HEK293 (cell line): Measurements from ENCODE around the gene COPS4.

Source experiments
- FEZF1 ChIP-seq: fragments of 450-650 bp; formaldehyde crosslinking; IDR thresholded peaks from 2 replicates; pipeline ENCODE4 v1.5.1; 2016; ENCODE audit warnings: missing biosample characterization, missing genetic modification characterization
- GFI1B ChIP-seq: fragments of 450-650 bp; formaldehyde crosslinking; IDR thresholded peaks from 2 replicates; pipeline ENCODE4 v1.5.1; 2016; ENCODE audit warnings: missing biosample characterization, missing genetic modification characterization
- GLI2 ChIP-seq: fragments of 450-650 bp; formaldehyde crosslinking; IDR thresholded peaks from 2 replicates; pipeline ENCODE4; 2017; ENCODE audit warnings: missing biosample characterization, missing genetic modification characterization, low read depth, borderline replicate concordance
- GLIS2 ChIP-seq: fragments of 450-650 bp; formaldehyde crosslinking; IDR thresholded peaks from 2 replicates; pipeline ENCODE4 v1.5.1; 2016; ENCODE audit warnings: missing biosample characterization, missing genetic modification characterization
- YY2 ChIP-seq: fragments of 450-650 bp; formaldehyde crosslinking; IDR thresholded peaks from 2 replicates; pipeline ENCODE4 v1.5.1; 2016; ENCODE audit warnings: missing biosample characterization, missing genetic modification characterization
- ZBTB48 ChIP-seq: fragments of 450-650 bp; formaldehyde crosslinking; IDR thresholded peaks from 2 replicates; pipeline ENCODE4 v1.5.1; 2016; ENCODE audit warnings: missing biosample characterization, missing genetic modification characterization
- ZBTB8A ChIP-seq: fragments of 450-650 bp; formaldehyde crosslinking; IDR thresholded peaks from 2 replicates; pipeline ENCODE4 v1.5.1; 2016; ENCODE audit warnings: missing biosample characterization, missing genetic modification characterization
- ZNF157 ChIP-seq: fragments of 450-650 bp; formaldehyde crosslinking; IDR thresholded peaks from 2 replicates; pipeline ENCODE4 v1.5.1; 2016; ENCODE audit warnings: missing biosample characterization, missing genetic modification characterization
- ZNF16 ChIP-seq: fragments of 450-650 bp; formaldehyde crosslinking; IDR thresholded peaks from 2 replicates; pipeline ENCODE4 v1.5.1; 2016; ENCODE audit warnings: low read depth, missing biosample characterization, missing genetic modification characterization
- ZNF2 ChIP-seq: fragments of 450-650 bp; formaldehyde crosslinking; IDR thresholded peaks from 2 replicates; pipeline ENCODE4 v1.5.1; 2016; ENCODE audit warnings: missing biosample characterization, missing genetic modification characterization
- ZNF211 ChIP-seq: fragments of 450-650 bp; formaldehyde crosslinking; IDR thresholded peaks from 2 replicates; pipeline ENCODE4 v1.5.1; 2016; ENCODE audit warnings: low read depth, missing biosample characterization, missing genetic modification characterization
- ZNF24 ChIP-seq: fragments of 450-650 bp; formaldehyde crosslinking; IDR thresholded peaks from 2 replicates; pipeline ENCODE4 v1.5.1; 2016; ENCODE audit warnings: missing biosample characterization, missing genetic modification characterization
- ZNF544 ChIP-seq: fragments of 450-650 bp; formaldehyde crosslinking; IDR thresholded peaks from 2 replicates; pipeline ENCODE4 v1.5.0; 2017; ENCODE audit warnings: missing biosample characterization, missing genetic modification characterization
- ZNF549 ChIP-seq: fragments of 450-650 bp; IDR thresholded peaks from 2 replicates; pipeline ENCODE4 v1.5.1; 2018; ENCODE audit warnings: missing biosample characterization, missing genetic modification characterization, mild to moderate bottlenecking, inconsistent platforms, moderate library complexity
- ZNF555 ChIP-seq: fragments of 450-650 bp; formaldehyde crosslinking; conservative IDR thresholded peaks from 2 replicates; pipeline ENCODE4 v1.5.1; 2017; ENCODE audit warnings: missing biosample characterization, mild to moderate bottlenecking, missing genetic modification characterization, inconsistent platforms
- ZNF558 ChIP-seq: fragments of 450-650 bp; formaldehyde crosslinking; IDR thresholded peaks from 2 replicates; pipeline ENCODE4 v1.5.1; 2016; ENCODE audit warnings: missing biosample characterization, missing genetic modification characterization
- ZNF561 ChIP-seq: fragments of 450-650 bp; IDR thresholded peaks from 2 replicates; pipeline ENCODE4 v1.5.1; 2018; ENCODE audit warnings: missing biosample characterization, missing genetic modification characterization, borderline replicate concordance
- ZNF624 ChIP-seq: fragments of 450-650 bp; formaldehyde crosslinking; IDR thresholded peaks from 2 replicates; pipeline ENCODE4 v1.5.1; 2017; ENCODE audit warnings: missing biosample characterization, missing genetic modification characterization
- ZNF747 ChIP-seq: fragments of 450-650 bp; formaldehyde crosslinking; IDR thresholded peaks from 2 replicates; pipeline ENCODE4 v1.5.1; 2016; ENCODE audit warnings: missing biosample characterization, missing genetic modification characterization
- ZNF776 ChIP-seq: fragments of 450-650 bp; formaldehyde crosslinking; IDR thresholded peaks from 2 replicates; pipeline ENCODE4 v1.5.0; 2017; ENCODE audit warnings: missing biosample characterization, missing genetic modification characterization, borderline replicate concordance
- ZSCAN30 ChIP-seq: fragments of 450-650 bp; IDR thresholded peaks from 2 replicates; pipeline ENCODE4 v1.5.1; 2018; ENCODE audit warnings: missing biosample characterization, mild to moderate bottlenecking, missing genetic modification characterization, moderate library complexity
- TF ChIP-seq, protein P1 (sequence below): fragments of 450-650 bp; formaldehyde crosslinking; IDR thresholded peaks from 2 replicates; pipeline ENCODE4 v1.5.0; 2017; ENCODE audit warnings: missing biosample characterization, missing genetic modification characterization, borderline replicate concordance
- TF ChIP-seq, protein P2 (sequence below): fragments of 450-650 bp; formaldehyde crosslinking; IDR thresholded peaks from 2 replicates; pipeline ENCODE4 v1.5.1; 2016; ENCODE audit warnings: missing biosample characterization, missing genetic modification characterization
- TF ChIP-seq, protein P3 (sequence below): fragments of 450-650 bp; formaldehyde crosslinking; IDR thresholded peaks from 2 replicates; pipeline ENCODE4 v1.5.1; 2017; ENCODE audit warnings: missing biosample characterization, mild to moderate bottlenecking, missing genetic modification characterization, moderate library complexity
- TF ChIP-seq, protein P4 (sequence below): fragments of 450-650 bp; formaldehyde crosslinking; IDR thresholded peaks from 2 replicates; pipeline ENCODE4 v1.5.1; 2017; ENCODE audit warnings: missing biosample characterization, missing genetic modification characterization
- TF ChIP-seq, protein P5 (sequence below): fragments of 450-650 bp; formaldehyde crosslinking; IDR thresholded peaks from 2 replicates; pipeline ENCODE4 v1.5.1; 2016; ENCODE audit warnings: missing biosample characterization, missing genetic modification characterization
- TF ChIP-seq, protein P6 (sequence below): fragments of 450-650 bp; formaldehyde crosslinking; IDR thresholded peaks from 2 replicates; pipeline ENCODE4 v1.5.1; 2016; ENCODE audit warnings: missing biosample characterization, missing genetic modification characterization
- TF ChIP-seq, protein P7 (sequence below): fragments of 450-650 bp; formaldehyde crosslinking; IDR thresholded peaks from 2 replicates; pipeline ENCODE4 v1.5.1; 2017; ENCODE audit warnings: missing biosample characterization, missing genetic modification characterization

COPS4 gene

DNA sequence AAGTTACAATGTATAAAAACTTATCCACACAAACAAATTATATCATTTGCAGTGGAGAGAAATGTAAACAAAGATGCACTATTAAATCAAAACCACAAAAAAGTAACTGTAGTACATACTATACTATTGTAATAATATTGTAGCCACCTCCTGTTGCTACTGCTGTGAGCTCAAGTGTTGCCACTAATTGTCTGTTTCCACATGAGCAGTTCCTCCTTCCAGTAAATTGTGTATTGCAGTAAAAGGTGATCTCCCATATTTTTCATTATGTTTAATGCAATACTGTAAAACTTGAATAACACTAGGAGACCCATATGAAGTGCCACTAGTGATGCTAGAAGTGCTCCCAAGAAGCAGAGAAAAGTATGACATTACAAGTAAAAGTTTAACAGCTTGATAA lies 36.1 kb upstream of the COPS4 start (continued):
- TF ChIP-seq, protein P1, sequence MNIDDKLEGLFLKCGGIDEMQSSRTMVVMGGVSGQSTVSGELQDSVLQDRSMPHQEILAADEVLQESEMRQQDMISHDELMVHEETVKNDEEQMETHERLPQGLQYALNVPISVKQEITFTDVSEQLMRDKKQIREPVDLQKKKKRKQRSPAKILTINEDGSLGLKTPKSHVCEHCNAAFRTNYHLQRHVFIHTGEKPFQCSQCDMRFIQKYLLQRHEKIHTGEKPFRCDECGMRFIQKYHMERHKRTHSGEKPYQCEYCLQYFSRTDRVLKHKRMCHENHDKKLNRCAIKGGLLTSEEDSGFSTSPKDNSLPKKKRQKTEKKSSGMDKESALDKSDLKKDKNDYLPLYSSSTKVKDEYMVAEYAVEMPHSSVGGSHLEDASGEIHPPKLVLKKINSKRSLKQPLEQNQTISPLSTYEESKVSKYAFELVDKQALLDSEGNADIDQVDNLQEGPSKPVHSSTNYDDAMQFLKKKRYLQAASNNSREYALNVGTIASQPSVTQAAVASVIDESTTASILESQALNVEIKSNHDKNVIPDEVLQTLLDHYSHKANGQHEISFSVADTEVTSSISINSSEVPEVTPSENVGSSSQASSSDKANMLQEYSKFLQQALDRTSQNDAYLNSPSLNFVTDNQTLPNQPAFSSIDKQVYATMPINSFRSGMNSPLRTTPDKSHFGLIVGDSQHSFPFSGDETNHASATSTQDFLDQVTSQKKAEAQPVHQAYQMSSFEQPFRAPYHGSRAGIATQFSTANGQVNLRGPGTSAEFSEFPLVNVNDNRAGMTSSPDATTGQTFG (tag by site-specific recombination) = no peak
- TF ChIP-seq, protein P2, sequence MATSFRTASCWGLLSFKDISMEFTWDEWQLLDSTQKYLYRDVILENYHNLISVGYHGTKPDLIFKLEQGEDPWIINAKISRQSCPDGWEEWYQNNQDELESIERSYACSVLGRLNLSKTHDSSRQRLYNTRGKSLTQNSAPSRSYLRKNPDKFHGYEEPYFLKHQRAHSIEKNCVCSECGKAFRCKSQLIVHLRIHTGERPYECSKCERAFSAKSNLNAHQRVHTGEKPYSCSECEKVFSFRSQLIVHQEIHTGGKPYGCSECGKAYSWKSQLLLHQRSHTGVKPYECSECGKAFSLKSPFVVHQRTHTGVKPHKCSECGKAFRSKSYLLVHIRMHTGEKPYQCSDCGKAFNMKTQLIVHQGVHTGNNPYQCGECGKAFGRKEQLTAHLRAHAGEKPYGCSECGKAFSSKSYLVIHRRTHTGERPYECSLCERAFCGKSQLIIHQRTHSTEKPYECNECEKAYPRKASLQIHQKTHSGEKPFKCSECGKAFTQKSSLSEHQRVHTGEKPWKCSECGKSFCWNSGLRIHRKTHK (tag by site-specific recombination) = no peak
- TF ChIP-seq GFI1B (no peak), ZNF624 (tag by site-specific recombination) (no peak), ZNF544 (tag by site-specific recombination) (no peak), ZNF776 (tag by site-specific recombination) (no peak), GLIS2 (tag by site-specific recombination) (no peak), ZNF24 (no peak), ZNF561 (tag by site-specific recombination) (0 out of 2 replicates have a peak, but pooled peaks have one; percentile 66), ZSCAN30 (no peak), YY2 (tag by site-specific recombination) (no peak), ZNF157 (tag by site-specific recombination) (no peak), ZNF549 (no peak), ZNF558 (no peak), ZBTB48 (tag by site-specific recombination) (no peak), GLI2 (tag by site-specific recombination) (0 out of 2 replicates have a peak, but pooled peaks have one; percentile 49), ZNF2 (tag by site-specific recombination) (no peak), ZNF747 (tag by site-specific recombination) (no peak), ZNF16 (tag by site-specific recombination) (no peak), ZNF211 (tag by site-specific recombination) (no peak), ZNF555 (tag by site-specific recombination) (no peak), FEZF1 (tag by site-specific recombination) (peak; percentile 40; the same call in 1 of the 2 replicates), ZBTB8A (tag by site-specific recombination) (0 out of 2 replicates have a peak, but pooled peaks have one; percentile 19)
- TF ChIP-seq, protein P3, sequence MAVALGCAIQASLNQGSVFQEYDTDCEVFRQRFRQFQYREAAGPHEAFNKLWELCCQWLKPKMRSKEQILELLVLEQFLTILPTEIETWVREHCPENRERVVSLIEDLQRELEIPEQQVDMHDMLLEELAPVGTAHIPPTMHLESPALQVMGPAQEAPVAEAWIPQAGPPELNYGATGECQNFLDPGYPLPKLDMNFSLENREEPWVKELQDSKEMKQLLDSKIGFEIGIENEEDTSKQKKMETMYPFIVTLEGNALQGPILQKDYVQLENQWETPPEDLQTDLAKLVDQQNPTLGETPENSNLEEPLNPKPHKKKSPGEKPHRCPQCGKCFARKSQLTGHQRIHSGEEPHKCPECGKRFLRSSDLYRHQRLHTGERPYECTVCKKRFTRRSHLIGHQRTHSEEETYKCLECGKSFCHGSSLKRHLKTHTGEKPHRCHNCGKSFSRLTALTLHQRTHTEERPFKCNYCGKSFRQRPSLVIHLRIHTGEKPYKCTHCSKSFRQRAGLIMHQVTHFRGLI (tag by site-specific recombination) = no peak
- TF ChIP-seq, protein P4, sequence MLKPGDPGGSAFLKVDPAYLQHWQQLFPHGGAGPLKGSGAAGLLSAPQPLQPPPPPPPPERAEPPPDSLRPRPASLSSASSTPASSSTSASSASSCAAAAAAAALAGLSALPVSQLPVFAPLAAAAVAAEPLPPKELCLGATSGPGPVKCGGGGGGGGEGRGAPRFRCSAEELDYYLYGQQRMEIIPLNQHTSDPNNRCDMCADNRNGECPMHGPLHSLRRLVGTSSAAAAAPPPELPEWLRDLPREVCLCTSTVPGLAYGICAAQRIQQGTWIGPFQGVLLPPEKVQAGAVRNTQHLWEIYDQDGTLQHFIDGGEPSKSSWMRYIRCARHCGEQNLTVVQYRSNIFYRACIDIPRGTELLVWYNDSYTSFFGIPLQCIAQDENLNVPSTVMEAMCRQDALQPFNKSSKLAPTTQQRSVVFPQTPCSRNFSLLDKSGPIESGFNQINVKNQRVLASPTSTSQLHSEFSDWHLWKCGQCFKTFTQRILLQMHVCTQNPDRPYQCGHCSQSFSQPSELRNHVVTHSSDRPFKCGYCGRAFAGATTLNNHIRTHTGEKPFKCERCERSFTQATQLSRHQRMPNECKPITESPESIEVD (tag by site-specific recombination) = peak; percentile 99
- TF ChIP-seq, protein P5, sequence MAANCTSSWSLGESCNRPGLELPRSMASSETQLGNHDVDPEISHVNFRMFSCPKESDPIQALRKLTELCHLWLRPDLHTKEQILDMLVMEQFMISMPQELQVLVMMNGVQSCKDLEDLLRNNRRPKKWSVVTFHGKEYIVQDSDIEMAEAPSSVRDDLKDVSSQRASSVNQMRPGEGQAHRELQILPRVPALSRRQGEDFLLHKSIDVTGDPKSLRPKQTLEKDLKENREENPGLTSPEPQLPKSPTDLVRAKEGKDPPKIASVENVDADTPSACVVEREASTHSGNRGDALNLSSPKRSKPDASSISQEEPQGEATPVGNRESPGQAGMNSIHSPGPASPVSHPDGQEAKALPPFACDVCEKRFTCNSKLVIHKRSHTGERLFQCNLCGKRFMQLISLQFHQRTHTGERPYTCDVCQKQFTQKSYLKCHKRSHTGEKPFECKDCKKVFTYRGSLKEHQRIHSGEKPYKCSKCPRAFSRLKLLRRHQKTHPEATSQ (tag by site-specific recombination) = no peak
- TF ChIP-seq, protein P6, sequence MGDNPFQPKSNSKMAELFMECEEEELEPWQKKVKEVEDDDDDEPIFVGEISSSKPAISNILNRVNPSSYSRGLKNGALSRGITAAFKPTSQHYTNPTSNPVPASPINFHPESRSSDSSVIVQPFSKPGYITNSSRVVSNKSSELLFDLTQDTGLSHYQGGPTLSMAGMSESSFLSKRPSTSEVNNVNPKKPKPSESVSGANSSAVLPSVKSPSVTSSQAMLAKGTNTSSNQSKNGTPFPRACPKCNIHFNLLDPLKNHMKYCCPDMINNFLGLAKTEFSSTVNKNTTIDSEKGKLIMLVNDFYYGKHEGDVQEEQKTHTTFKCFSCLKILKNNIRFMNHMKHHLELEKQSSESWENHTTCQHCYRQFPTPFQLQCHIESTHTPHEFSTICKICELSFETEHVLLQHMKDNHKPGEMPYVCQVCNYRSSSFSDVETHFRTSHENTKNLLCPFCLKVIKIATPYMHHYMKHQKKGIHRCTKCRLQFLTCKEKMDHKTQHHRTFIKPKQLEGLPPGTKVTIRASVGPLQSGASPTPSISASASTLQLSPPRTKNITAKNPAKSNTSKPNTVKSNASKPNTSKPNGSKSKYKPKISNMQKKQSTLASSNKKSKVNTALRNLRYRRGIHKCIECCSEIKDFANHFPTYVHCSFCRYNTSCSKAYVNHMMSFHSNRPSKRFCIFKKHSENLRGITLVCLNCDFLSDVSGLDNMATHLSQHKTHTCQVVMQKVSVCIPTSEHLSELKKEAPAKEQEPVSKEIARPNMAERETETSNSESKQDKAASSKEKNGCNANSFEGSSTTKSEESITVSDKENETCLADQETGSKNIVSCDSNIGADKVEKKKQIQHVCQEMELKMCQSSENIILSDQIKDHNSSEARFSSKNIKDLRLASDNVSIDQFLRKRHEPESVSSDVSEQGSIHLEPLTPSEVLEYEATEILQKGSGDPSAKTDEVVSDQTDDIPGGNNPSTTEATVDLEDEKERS (tag by site-specific recombination) = no peak
- TF ChIP-seq, protein P7, sequence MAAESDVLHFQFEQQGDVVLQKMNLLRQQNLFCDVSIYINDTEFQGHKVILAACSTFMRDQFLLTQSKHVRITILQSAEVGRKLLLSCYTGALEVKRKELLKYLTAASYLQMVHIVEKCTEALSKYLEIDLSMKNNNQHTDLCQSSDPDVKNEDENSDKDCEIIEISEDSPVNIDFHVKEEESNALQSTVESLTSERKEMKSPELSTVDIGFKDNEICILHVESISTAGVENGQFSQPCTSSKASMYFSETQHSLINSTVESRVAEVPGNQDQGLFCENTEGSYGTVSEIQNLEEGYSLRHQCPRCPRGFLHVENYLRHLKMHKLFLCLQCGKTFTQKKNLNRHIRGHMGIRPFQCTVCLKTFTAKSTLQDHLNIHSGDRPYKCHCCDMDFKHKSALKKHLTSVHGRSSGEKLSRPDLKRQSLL (tag by site-specific recombination) = no peak
